Stomach (tissue), 4 donors: Measurements from ENCODE around the gene PIEZO1.

Experiments used
- CTCF ChIP-seq, 7 experiments: fragments of 450-650 bp in 4 of 7; fragments of 200-600 bp in 3 of 7; sonication (generic) in 3 of 7; IDR thresholded peaks; one replicate each; pipeline ENCODE4 v1.5.1; 2016 to 2019; ENCODE audit warnings: antibody characterized with exemption in 7 of 7, control low read depth in 2 of 7, mild to moderate bottlenecking in 1 of 7
- POLR2A ChIP-seq, 4 donors: fragments of 450-650 bp; IDR thresholded peaks; one replicate each; pipeline ENCODE4 v1.6.1; 2016; ENCODE audit warnings: antibody characterized with exemption in 4 of 4, control low read depth in 2 of 4, mild to moderate bottlenecking in 1 of 4, moderate library complexity in 1 of 4
- POLR2AphosphoS5 ChIP-seq, 3 donors: sonication (generic); formaldehyde crosslinking; IDR thresholded peaks; one replicate each; pipeline ENCODE4 v1.6.1; 2016; ENCODE audit warnings: antibody characterized with exemption in 3 of 3

DNA sequence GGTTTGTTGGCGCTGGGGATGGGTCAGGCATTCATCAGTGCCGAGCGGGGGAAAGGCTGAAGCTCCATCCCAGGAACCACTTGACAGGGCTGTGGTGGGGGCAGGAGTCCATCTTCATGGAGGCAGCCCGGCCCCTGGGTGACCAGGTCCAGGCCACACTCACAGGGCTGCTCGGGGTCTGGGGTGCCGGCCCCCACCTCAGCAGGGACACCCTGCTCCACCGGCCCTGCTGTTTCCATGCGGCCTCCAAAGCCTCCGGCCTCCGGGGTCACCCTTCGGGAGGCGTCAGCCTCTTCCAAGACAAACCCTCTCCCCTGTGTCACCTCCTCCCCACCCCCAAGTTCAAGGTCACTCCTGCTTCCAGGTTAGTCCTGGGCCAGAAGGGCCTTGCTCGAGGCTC lies 49.6 kb upstream of the PIEZO1 start:
- TF ChIP-seq POLR2AphosphoS5 (IDR thresholded peaks at IDR 0.05) (no peak), POLR2A (IDR thresholded peaks at IDR 0.05) (no peak), CTCF (IDR thresholded peaks at IDR 0.05) (no peak)
